Upper lobe of right lung (tissue), 1 donor: Measurements from ENCODE around the gene DPP6. TPM values are rescaled to one million over a fixed set of nuclear protein-coding genes. Genes with fewer than 3 reads are reported as not detected.
"Not testable (repeated sequence)": the region's sequence is repeated elsewhere in the genome, so short reads cannot be mapped to it uniquely, and the experiment has no call there.

Source experiments
- ATAC-seq: fragments of 200-7000 bp; cut with Tn5 transposase; one replicate; pipeline ENCODE4 v1.9.1; 2020; ENCODE audit warnings: mild to moderate bottlenecking, moderate library complexity
- DNase-seq: peaks from one replicate; pipeline ENCODE4 v3.0.0-alpha.2; 2020
- H3K27ac ChIP-seq: fragments of 200-600 bp; one replicate; pipeline ENCODE4 v1.8.0; 2022
- H3K27me3 ChIP-seq: fragments of 200-600 bp; one replicate; pipeline ENCODE4 v1.8.0; 2022; ENCODE audit warnings: mild to moderate bottlenecking
- H3K36me3 ChIP-seq: fragments of 200-600 bp; one replicate; pipeline ENCODE4 v1.8.0; 2022
- H3K4me1 ChIP-seq: fragments of 200-600 bp; one replicate; pipeline ENCODE4 v1.8.0; 2022
- H3K4me3 ChIP-seq: fragments of 200-600 bp; one replicate; pipeline ENCODE4 v1.8.0; 2022; ENCODE audit warnings: mild to moderate bottlenecking
- H3K9me3 ChIP-seq: fragments of 200-600 bp; one replicate; pipeline ENCODE4 v1.8.0; 2022
- CTCF ChIP-seq: fragments of 200-600 bp; IDR thresholded peaks from one replicate; pipeline ENCODE4 v1.8.0; 2022; ENCODE audit warnings: antibody characterized with exemption
- intact Hi-C: fragments of 100-400 bp; cut with DNase I; formaldehyde crosslinking; loops from one replicate; pipeline ENCODE4 v1.11.0; 2022
- total RNA-seq: library from RNA; stranded (reverse); fragmentation: NEBNext Ultra II Directional; extraction: Animal tissue kit (Norgen Biotek cat#: 25700); gene quantifications from one replicate; pipeline ENCODE4 v1.2.1, GENCODE V29; 2021
- donor health status: DM: no; HTN: yes; CAD: no; lungs with severe emphysema.

DPP6 gene
- total RNA-seq, 1 donor from 2014 or later, result 1.6 TPM

- H3K4me1 ChIP-seq, H3K4me3 ChIP-seq, intact Hi-C loops, H3K27ac ChIP-seq, DNase-seq, H3K36me3 ChIP-seq, H3K9me3 ChIP-seq, H3K27me3 ChIP-seq, ATAC-seq: not testable (repeated sequence)
These were observed 96.8 kb downstream of the DPP6 start for GRCh38 chr7:154148791-154149516.

GRCh38 chr7:154150656-154151055 is 98.5 kb downstream of the DPP6 start:
- ATAC-seq, H3K36me3 ChIP-seq, H3K4me3 ChIP-seq, intact Hi-C loops, H3K27me3 ChIP-seq, H3K9me3 ChIP-seq, H3K27ac ChIP-seq, H3K4me1 ChIP-seq, DNase-seq: not testable (repeated sequence)

GRCh38 chr7:154151306-154151705 is 99.1 kb downstream of the DPP6 start:
- H3K9me3 ChIP-seq, H3K27me3 ChIP-seq, DNase-seq, H3K4me3 ChIP-seq, intact Hi-C loops, H3K27ac ChIP-seq, H3K36me3 ChIP-seq, H3K4me1 ChIP-seq: not testable (repeated sequence)
- peak; percentile 13 for ATAC-seq

- H3K36me3 ChIP-seq, H3K4me1 ChIP-seq, H3K9me3 ChIP-seq, H3K27ac ChIP-seq, H3K4me3 ChIP-seq, DNase-seq, H3K27me3 ChIP-seq, intact Hi-C loops: not testable (repeated sequence)
- peak; percentile 51 for ATAC-seq
These were observed 103.7 kb downstream of the DPP6 start for GRCh38 chr7:154155928-154156327.

DNA sequence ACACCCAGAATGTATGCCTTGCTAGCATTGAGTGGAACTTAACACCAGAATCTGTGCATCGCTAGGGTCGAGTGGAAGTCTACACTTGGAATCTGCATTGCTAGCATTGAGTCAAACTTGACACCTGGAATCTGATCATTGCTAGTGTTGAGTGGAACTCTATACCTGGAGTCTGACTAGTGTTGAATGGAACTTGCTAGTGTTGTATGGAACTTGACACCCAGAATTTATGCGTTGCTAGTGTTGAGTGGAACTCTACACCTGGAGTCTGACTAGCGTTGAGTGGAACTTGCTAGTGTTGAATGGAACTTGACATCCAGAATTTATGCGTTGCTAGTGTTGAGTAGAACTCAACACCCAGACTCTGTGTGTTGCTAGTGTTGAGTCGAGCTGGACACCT is 110.7 kb downstream of the DPP6 start:
- H3K27ac ChIP-seq, H3K4me1 ChIP-seq, H3K9me3 ChIP-seq, ATAC-seq, H3K27me3 ChIP-seq, H3K4me3 ChIP-seq, intact Hi-C loops, H3K36me3 ChIP-seq, DNase-seq: not testable (repeated sequence)

GRCh38 chr7:154163642-154164041 is 111.4 kb downstream of the DPP6 start:
- H3K4me1 ChIP-seq, H3K36me3 ChIP-seq, H3K4me3 ChIP-seq, H3K27me3 ChIP-seq, H3K9me3 ChIP-seq, DNase-seq, H3K27ac ChIP-seq, intact Hi-C loops: not testable (repeated sequence)
- peak; percentile 45 for ATAC-seq

GRCh38 chr7:154167051-154167450 is 114.9 kb downstream of the DPP6 start:
- intact Hi-C loops, result no loop called here
- Histone ChIP-seq H3K36me3 (no peaks in the 10 kb centered on the region), H3K27me3 (no peaks in the 10 kb centered on the region), H3K4me1 (no peaks in the 10 kb centered on the region), H3K27ac (no peak overlapping the region), H3K4me3 (no peak overlapping the region), H3K9me3 (no peaks in the 10 kb centered on the region)
- DNase-seq (no peak), ATAC-seq (no peak)
- TF ChIP-seq CTCF, result no peak

- no peak for DNase-seq
- ATAC-seq, result no peak
- no peak for TF ChIP-seq CTCF
- H3K27me3 ChIP-seq, result no peaks in the 10 kb centered on the region
- H3K27ac ChIP-seq, result no peak overlapping the region
- H3K4me3 ChIP-seq, result no peak overlapping the region
- no peaks in the 10 kb centered on the region for H3K4me1 ChIP-seq
- intact Hi-C loops, result no loop called here
- no peaks in the 10 kb centered on the region for H3K9me3 ChIP-seq
- H3K36me3 ChIP-seq, result no peaks in the 10 kb centered on the region
These were observed 115.6 kb downstream of the DPP6 start for GRCh38 chr7:154167807-154168206.

- no peak for TF ChIP-seq CTCF
- Histone ChIP-seq H3K4me3 (no peak overlapping the region), H3K4me1 (no peaks in the 10 kb centered on the region), H3K27ac (no peak overlapping the region), H3K36me3 (no peaks in the 10 kb centered on the region), H3K27me3 (no peaks in the 10 kb centered on the region), H3K9me3 (no peaks in the 10 kb centered on the region)
- intact Hi-C loops, result no loop called here
- ATAC-seq, result no peak
- no peak for DNase-seq
These were observed 119.2 kb downstream of the DPP6 start for GRCh38 chr7:154171422-154171821.
